Astrocyte (in vitro differentiated cells and primary cell): ENCODE results near the gene CCDC92B. TPM values are rescaled to one million over a fixed set of nuclear protein-coding genes. Genes with fewer than 3 reads are reported as not detected.

Experiments used
- DNase-seq: peaks from one replicate; pipeline ENCODE4 v3.0.0-alpha.2; 2010; ENCODE audit warnings: low read depth
- FAIRE-seq: peaks from 2 replicates; lab custom pipeline; 2011; peaks lifted over from hg19 to GRCh38; lab: Jason Lieb, UNC
- H2AFZ ChIP-seq: 2 replicates; pipeline ENCODE4 v1.6.0; 2012; ENCODE audit warnings: low read depth, low read length, inconsistent platforms
- H3K27ac ChIP-seq: 2 replicates; pipeline ENCODE4 v1.5.1; 2011; ENCODE audit warnings: low read depth, low read length, inconsistent platforms
- H3K27me3 ChIP-seq: 2 replicates; pipeline ENCODE4 v1.6.0; 2011; ENCODE audit warnings: low read length, inconsistent platforms; ENCODE audit not compliant: insufficient read depth
- H3K36me3 ChIP-seq: 2 replicates; pipeline ENCODE4 v1.5.1; 2011; ENCODE audit warnings: low read length, inconsistent platforms; ENCODE audit not compliant: insufficient read depth
- H3K4me1 ChIP-seq: 2 replicates; pipeline ENCODE4 v1.5.1; 2011; ENCODE audit warnings: low read length, inconsistent platforms; ENCODE audit not compliant: insufficient read depth
- H3K4me2 ChIP-seq: 2 replicates; pipeline ENCODE4 v1.6.0; 2012; ENCODE audit warnings: low read length, inconsistent platforms
- H3K4me3 ChIP-seq: 2 replicates; pipeline ENCODE4 v1.5.1; 2011; ENCODE audit warnings: low read depth, mild to moderate bottlenecking, low read length, inconsistent platforms; ENCODE audit not compliant: insufficient read depth
- H3K79me2 ChIP-seq: 2 replicates; pipeline ENCODE4 v1.6.0; 2012; ENCODE audit warnings: mild to moderate bottlenecking, low read length, inconsistent platforms; ENCODE audit not compliant: insufficient read depth
- H3K9ac ChIP-seq: 2 replicates; pipeline ENCODE4 v1.6.0; 2012; ENCODE audit warnings: mild to moderate bottlenecking, low read length, inconsistent platforms
- H3K9me3 ChIP-seq: 2 replicates; pipeline ENCODE4 v1.5.1; 2012; ENCODE audit warnings: low read depth, mild to moderate bottlenecking, low read length, inconsistent platforms; ENCODE audit not compliant: insufficient read depth
- H4K20me1 ChIP-seq: 2 replicates; pipeline ENCODE4 v1.6.0; 2012; ENCODE audit warnings: low read length, inconsistent platforms; ENCODE audit not compliant: insufficient read depth
- H3K27ac Mint-ChIP-seq: one replicate; pipeline ENCODE4 v1.8.0; 2021; ENCODE audit warnings: mild to moderate bottlenecking, mixed read lengths; ENCODE audit not compliant: unreplicated experiment
- H3K27me3 Mint-ChIP-seq: one replicate; pipeline ENCODE4 v1.8.0; 2021; ENCODE audit warnings: low read depth, mixed read lengths; ENCODE audit not compliant: unreplicated experiment
- H3K36me3 Mint-ChIP-seq: one replicate; pipeline ENCODE4 v1.8.0; 2021; ENCODE audit warnings: low read depth, mixed read lengths; ENCODE audit not compliant: unreplicated experiment
- H3K4me1 Mint-ChIP-seq: one replicate; pipeline ENCODE4 v1.8.0; 2021; ENCODE audit warnings: low read depth, mixed read lengths; ENCODE audit not compliant: unreplicated experiment
- H3K4me3 Mint-ChIP-seq: one replicate; pipeline ENCODE4 v1.8.0; 2021; ENCODE audit warnings: mild to moderate bottlenecking, moderate library complexity, mixed read lengths; ENCODE audit not compliant: unreplicated experiment
- H3K9me3 Mint-ChIP-seq: one replicate; pipeline ENCODE4 v1.8.0; 2021; ENCODE audit warnings: mild to moderate bottlenecking, mixed read lengths; ENCODE audit not compliant: unreplicated experiment
- CTCF ChIP-seq: IDR thresholded peaks from 2 replicates; pipeline ENCODE4 v1.5.1; 2011; ENCODE audit warnings: low read depth, mild to moderate bottlenecking, inconsistent platforms, low read length, moderate library complexity; ENCODE audit not compliant: insufficient read depth
- EZH2 ChIP-seq: IDR thresholded peaks from 2 replicates; pipeline ENCODE4 v1.6.1; 2012; ENCODE audit warnings: mild to moderate bottlenecking, low read length, inconsistent platforms; ENCODE audit not compliant: insufficient read depth
- total RNA-seq: library from RNA; stranded (reverse); gene quantifications from 2 replicates; pipeline ENCODE4 v1.2.1, GENCODE V29; 2021

Gene CCDC92B
- total RNA-seq, 1 donor from 2014 or later, result 0.36 TPM

- Mint-ChIP-seq H3K4me3 (no peak overlapping the region), H3K36me3 (no peaks in the 10 kb centered on the region), H3K9me3 (no peaks in the 10 kb centered on the region), H3K27me3 (peaks cover 45% of the 10 kb centered on the region), H3K27ac (no peak overlapping the region), H3K4me1 (peaks cover 9% of the 10 kb centered on the region)
- no peak overlapping the region for H3K27ac ChIP-seq
- no peak for DNase-seq
- no peak overlapping the region for H3K4me2 ChIP-seq
- no peaks in the 10 kb centered on the region for H4K20me1 ChIP-seq
- peaks cover 33% of the 10 kb centered on the region for H3K27me3 ChIP-seq
- no peak for TF ChIP-seq CTCF
- TF ChIP-seq EZH2, result no peak
- H3K9ac ChIP-seq, result no peak overlapping the region
- H3K79me2 ChIP-seq, result no peaks in the 10 kb centered on the region
- H3K36me3 ChIP-seq, result no peaks in the 10 kb centered on the region
- no peak overlapping the region for H3K4me3 ChIP-seq
- H3K9me3 ChIP-seq, result no peaks in the 10 kb centered on the region
- no peaks in the 10 kb centered on the region for H3K4me1 ChIP-seq
- no peak for FAIRE-seq
- H2AFZ ChIP-seq, result no peak overlapping the region
These were observed 25.8 kb upstream of the CCDC92B start for GRCh38 chr17:2775206-2775605.

GRCh38 chr17:2770129-2770528 is 20.7 kb upstream of the CCDC92B start:
- Histone ChIP-seq H3K9ac (no peak overlapping the region), H3K4me2 (no peak overlapping the region), H3K9me3 (no peaks in the 10 kb centered on the region), H2AFZ (no peak overlapping the region), H4K20me1 (no peaks in the 10 kb centered on the region), H3K27me3 (peaks cover 11% of the 10 kb centered on the region), H3K36me3 (no peaks in the 10 kb centered on the region), H3K27ac (no peak overlapping the region), H3K79me2 (no peaks in the 10 kb centered on the region), H3K4me3 (no peak overlapping the region), H3K4me1 (no peaks in the 10 kb centered on the region)
- no peak overlapping the region for H3K27ac Mint-ChIP-seq
- no peaks in the 10 kb centered on the region for H3K9me3 Mint-ChIP-seq
- H3K27me3 Mint-ChIP-seq, result peaks cover 27% of the 10 kb centered on the region
- FAIRE-seq (no peak), DNase-seq (no peak)
- no peaks in the 10 kb centered on the region for H3K36me3 Mint-ChIP-seq
- no peak overlapping the region for H3K4me3 Mint-ChIP-seq
- peaks cover 6% of the 10 kb centered on the region for H3K4me1 Mint-ChIP-seq
- TF ChIP-seq EZH2 (no peak), CTCF (no peak)

- no peaks in the 10 kb centered on the region for H3K36me3 Mint-ChIP-seq
- H3K9ac ChIP-seq, result no peak overlapping the region
- no peak overlapping the region for H3K27ac ChIP-seq
- H3K79me2 ChIP-seq, result no peaks in the 10 kb centered on the region
- DNase-seq, result no peak
- H3K27me3 Mint-ChIP-seq, result peaks cover 31% of the 10 kb centered on the region
- no peak for TF ChIP-seq CTCF
- TF ChIP-seq EZH2, result no peak
- no peak overlapping the region for H3K27ac Mint-ChIP-seq
- no peaks in the 10 kb centered on the region for H3K9me3 ChIP-seq
- no peak overlapping the region for H3K4me3 ChIP-seq
- no peaks in the 10 kb centered on the region for H3K4me1 ChIP-seq
- no peaks in the 10 kb centered on the region for H4K20me1 ChIP-seq
- H3K4me1 Mint-ChIP-seq, result no peaks in the 10 kb centered on the region
- H3K4me3 Mint-ChIP-seq, result no peak overlapping the region
- H2AFZ ChIP-seq, result no peak overlapping the region
- no peak for FAIRE-seq
- peaks cover 21% of the 10 kb centered on the region for H3K27me3 ChIP-seq
- peaks cover 4% of the 10 kb centered on the region for H3K9me3 Mint-ChIP-seq
- H3K4me2 ChIP-seq, result no peak overlapping the region
- no peaks in the 10 kb centered on the region for H3K36me3 ChIP-seq
These were observed 9.4 kb upstream of the CCDC92B start for GRCh38 chr17:2758870-2759269.
